Hematopoietic multipotent progenitor cell treated with erythropoietin and hydrocortisone succinate and interleukin-3 and kit ligand, for 4 days (in vitro differentiated cells): ENCODE measurements around the gene COL4A1.

Source experiments
- DNase-seq: peaks from one replicate; pipeline ENCODE4 v3.0.0-alpha.2; 2015

The COL4A1 gene

GRCh38 chr13:110156301-110157049, 150.5 kb downstream of the COL4A1 start:
- DNase-seq = no peak

- no peak for DNase-seq
Measured at GRCh38 chr13:110155072-110155471, 151.9 kb downstream of the COL4A1 start.

DNA sequence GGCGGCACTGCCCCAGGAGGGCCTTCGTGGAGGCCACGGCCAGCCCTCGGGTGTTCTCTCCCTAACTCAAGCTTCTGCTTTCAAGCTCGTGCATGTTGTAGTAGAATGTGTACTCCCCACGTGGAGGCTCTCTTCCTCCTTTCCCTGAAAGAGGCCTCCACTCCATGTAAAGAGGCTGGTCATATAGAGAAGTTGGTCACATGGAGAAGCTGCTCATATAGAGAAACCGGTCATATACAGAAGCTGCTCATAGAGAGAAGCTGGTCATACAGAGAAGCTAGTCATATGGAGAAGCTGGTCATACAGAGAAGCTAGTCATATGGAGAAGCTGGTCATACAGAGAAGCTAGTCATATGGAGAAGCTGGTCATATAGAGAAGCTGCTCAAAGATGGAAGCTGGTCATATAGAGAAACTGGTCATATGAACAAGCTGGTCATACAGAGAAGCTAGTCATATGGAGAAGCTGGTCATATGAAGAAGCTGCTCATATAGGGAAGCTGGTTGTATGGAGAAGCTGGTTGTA, 152.5 kb downstream of the COL4A1 start:
- peak; percentile 8 for DNase-seq

DNA sequence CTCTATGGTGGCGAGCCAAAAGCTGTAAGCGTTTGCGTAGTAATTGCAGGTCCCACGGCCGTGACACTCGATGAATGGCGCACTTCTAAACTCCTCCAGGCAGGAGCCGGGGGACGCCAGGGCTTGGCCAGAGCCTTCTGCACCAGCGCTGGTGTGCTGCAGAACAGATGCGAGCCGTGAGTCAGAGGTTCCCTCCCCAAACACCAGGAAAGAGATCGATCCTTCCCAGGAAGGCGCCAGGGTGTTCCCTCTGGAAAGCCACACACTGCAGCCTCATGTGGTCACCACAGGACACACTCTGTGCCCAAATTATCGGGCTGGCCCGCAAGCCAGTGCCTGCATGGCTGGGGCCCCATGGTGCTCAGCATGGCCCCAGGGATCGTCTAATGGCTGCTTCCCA, 154.6 kb downstream of the COL4A1 start:
- DNase-seq = no peak

DNA sequence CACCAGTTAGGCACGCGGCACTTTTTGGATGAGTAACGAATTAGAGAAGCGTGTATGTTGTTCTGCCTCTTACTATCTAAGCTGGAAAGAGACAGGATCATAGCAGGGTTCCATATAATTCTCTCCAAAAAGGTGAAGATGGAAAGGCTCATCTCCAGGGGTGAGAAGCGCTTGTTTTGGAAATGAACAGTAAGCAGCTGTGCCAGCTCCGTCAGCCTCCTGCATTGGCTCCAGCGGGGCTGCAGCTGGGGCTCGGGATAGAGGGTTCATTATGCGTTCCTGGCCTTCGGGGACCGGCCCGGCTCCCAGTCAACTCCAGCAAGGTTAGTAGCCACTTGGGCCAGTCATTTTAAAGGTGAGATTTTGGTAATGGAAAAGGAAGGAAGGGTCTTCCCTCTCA, 155.5 kb downstream of the COL4A1 start:
- no peak for DNase-seq

GRCh38 chr13:110150384-110151101, 156.4 kb downstream of the COL4A1 start:
- no peak for DNase-seq

GRCh38 chr13:110149036-110149435, 157.9 kb downstream of the COL4A1 start:
- DNase-seq = no peak

GRCh38 chr13:110140099-110140498, 166.9 kb downstream of the COL4A1 start:
- DNase-seq = no peak

DNA sequence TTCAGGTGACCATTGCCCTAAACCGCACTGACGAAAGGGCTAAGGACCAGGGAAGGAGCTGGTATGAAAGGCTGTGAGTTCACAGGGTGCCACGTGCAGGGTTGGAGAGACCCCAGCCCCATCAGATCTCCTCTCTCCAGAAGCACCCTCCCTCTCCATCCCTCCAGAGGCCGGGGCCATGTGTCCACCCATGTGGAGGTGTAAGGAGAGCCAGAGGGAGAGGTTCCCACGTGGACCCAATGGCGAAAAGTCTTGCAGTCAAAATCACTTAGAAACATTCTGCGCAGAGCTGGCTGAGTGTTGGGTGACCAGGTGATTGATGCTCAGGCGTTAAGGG, 168.3 kb downstream of the COL4A1 start:
- DNase-seq = no peak

- peak; percentile 84 for DNase-seq
Measured at GRCh38 chr13:110138010-110138699, 168.8 kb downstream of the COL4A1 start.

DNA sequence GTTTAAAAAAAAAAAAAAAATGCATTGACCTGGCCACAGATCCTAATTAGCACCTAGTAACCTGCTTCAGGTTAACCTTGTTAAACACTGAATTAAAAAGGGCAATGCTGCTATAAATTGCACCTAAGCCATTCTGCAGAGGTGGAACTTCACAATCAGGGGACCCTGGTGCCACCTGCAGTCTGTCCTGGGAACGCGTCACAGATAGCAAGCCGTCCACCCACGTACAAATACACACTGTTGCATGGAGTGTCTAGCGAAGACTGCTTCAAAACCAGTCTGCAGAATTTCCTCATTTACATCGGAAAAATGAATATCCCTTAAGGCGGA, 169.3 kb downstream of the COL4A1 start:
- peak; percentile 80 for DNase-seq

DNA sequence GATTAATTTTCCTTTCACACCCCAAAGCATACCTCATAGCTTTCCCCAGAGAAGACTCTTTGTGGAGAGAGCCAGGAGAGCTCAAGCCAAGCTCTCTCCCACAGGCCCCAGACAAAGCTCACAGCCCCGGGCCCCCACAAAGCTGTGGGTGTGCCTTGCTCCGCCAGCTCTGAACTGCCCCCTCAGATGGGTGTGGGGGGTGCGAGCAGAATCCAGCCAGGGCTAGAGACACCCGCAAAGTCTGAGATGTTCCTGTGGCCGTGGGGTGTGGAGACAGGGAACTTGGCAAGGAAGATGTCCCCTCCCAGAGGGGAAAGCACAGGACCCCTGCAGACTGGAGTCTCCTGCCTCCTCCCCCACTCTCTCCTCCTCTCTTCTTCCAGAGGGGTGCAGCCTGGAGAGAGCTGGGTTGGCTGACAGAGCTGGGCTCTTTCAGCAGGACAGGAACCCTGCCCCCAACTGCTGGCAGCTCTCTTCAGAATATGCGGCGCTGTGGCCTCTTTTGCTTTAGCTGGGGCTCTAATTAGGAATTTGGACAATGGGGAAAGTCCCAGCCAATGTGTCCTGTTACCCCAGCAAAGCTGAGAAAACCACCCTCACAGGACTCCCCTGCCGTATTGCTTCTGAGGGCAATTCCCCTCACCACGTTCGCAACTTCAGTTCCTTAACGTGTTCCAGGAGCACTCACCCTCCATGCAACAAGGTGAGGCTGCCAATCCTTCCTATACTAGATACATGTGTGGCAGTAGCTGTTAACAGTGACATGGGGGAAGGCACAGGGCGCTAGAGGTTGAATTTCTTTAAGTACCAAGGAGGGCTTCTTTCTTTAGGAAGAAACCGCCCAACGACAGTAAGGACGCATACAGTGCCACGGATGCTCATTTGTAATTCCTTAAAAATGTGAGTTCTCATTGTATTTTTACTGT, 170.0 kb downstream of the COL4A1 start:
- DNase-seq = no peak

DNA sequence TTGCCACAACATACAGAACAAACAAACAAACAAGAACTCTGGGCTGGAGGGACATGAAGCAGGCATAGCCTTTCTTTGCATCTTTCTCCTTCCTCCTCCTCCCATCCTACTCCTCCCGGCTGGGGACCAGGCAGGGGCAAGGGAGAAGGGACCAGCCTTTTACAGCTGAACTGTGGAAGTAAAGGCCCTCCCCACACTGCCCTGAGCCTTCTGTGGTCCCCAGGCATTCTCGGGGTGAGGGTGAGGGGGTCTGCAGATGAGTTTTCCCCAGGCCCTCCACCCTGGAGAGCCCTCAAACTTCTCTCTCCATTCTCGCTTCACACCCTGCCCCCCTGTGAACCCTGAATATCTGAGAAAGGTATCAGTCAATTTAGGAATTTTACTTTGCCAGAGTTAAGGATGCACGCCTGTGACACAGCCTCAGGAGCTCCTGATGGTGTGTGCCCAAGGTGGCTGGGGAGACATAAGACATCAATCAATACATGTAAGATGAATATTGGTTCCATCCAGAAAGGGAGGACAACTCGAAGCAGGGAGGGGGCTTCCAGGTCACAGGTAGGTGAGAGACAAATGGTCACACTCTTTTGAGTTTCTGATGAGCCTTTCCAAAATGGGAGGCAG, 170.9 kb downstream of the COL4A1 start:
- no peak for DNase-seq

DNA sequence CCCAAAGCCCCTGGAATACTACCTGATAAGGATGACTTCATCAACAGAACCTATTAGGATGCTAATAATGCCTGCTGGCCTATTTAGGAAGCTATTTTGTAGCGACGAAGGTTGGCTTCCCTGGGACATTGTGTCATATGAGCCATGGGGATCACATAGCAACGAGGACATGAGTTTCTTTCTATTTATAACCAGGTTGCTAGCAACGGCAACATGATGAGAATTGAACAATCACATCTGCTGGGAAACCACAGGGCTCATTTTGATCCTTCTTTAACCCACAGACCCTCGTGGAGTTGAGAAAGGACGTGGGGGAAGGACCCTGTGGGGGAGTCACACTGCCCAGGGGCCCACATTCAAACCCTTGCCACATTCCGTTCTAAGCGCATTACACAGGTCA, 172.2 kb downstream of the COL4A1 start:
- DNase-seq = peak; percentile 5

DNA sequence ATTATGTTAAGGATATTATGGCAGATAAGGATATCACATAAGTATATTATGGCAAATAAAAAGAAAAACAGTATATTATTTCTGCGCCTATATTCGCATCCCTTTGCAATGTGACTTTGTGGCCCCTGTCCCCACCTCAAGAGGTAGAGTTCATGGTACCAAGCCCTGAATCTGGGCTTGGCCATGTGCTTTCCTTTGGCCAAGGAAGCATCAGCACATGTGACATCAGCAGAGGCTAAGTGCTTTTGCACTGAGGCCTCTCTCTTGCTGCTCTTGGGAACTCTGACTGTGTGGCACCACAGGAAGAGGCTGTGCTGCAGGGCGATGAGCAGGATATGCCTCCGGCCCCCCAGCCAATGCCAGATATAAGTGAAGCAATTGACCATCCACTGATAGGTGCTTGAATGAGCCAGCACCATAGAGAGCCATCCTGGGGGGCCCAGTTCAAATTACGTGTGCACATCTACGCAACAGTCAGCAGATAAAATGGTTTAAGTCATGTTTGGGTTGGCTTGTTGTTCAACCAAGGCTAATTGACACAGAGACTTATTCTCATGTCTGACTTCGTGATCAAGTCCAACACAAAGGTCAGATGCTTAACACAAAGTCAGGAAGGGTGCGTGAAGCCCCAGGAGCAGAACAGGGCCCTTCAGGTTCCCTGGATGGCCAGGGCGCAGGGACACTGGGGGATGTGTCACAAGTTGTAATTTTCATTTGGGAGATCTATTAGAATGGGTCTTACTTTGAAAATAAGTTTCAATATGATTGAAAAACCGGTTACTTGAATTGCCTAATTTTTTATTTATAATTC, 173.3 kb downstream of the COL4A1 start:
- DNase-seq = no peak

GRCh38 chr13:110132225-110132982, 174.6 kb downstream of the COL4A1 start:
- DNase-seq = no peak

GRCh38 chr13:110131424-110131823, 175.5 kb downstream of the COL4A1 start:
- no peak for DNase-seq

DNA sequence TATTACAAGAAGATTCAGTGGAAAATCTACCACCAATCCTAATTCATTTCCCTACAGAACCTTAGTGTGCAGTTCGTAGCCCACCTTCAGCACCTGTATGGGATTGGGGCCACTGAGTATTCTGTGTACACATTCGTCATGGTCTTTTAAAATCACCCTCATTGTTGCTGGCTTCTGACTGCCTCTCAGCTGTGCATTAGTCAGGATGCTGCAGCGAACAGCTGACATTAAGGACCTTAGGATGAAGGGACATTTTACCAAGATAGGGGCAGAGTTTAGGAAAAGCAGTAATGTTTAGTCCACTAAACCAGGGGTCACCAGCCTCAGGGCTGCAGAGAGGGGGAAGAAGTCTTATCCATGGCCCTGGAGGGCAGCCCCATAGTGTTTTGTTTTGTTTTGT, 176.5 kb downstream of the COL4A1 start:
- DNase-seq = no peak

DNA sequence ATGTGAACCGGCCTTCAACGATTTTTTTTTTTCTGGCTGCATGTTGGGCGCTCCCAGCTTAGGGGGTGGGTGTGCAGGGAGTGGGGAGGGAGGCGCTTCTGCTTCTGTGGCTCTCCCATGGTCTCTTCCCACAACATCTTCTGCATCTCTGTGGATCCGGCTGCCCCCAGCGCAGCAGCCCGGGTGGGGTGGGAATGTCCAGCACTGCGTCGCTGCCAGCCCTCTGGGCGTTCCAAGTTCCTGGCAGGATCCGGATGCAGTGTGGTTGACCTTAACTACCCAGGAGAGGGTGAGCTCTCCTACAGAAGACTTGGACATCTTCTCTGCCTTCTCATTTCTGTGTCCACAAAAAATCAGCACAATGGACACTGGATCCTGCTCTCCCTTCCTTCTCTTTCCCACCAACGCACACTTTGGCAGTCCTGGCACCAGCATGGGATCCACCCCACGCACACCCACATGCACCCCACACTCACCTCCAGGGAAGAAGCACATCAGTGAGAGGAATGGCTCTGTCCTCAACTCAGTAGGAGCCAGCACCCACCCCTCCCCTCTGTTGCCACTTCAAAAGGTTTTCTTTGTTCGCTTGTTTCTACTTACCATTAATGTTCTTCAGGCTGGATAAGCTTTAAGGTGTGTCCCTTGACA, 177.3 kb downstream of the COL4A1 start:
- no peak for DNase-seq

DNA sequence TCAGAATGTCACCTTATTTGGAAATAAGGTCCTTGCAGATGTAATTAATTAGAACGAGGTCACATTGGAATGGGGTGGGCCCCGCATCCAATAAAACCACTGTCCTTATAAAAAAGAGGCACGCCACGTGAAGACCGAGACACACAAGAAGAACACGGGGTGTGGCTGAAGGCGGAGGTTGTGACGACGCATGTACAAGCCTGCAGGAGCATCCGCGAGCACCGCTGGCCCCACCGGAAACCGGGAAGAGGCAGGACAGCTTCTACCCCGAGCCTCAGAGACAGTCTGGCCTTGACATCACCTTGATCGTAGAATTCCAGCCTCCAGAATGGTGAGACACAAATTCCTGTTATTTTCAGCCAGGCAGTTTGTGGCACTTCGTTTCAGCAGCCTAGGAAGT, 177.9 kb downstream of the COL4A1 start:
- no peak for DNase-seq
